MM.1S (cell line): ENCODE data around the gene IVD.

Source experiments
- CTCF ChIP-seq: fragments of 300-600 bp; sonication (generic); IDR thresholded peaks from 2 replicates; pipeline ENCODE4 v1.5.1; 2016; ENCODE audit warnings: antibody characterized with exemption, low read length, mixed read lengths
- EZH2 ChIP-seq: fragments of 300-600 bp; sonication (generic); optimal IDR thresholded peaks from 2 replicates; pipeline ENCODE3; 2017; ENCODE audit warnings: low read depth, mild to moderate bottlenecking, antibody characterized with exemption, low read length, mixed read lengths

DNA sequence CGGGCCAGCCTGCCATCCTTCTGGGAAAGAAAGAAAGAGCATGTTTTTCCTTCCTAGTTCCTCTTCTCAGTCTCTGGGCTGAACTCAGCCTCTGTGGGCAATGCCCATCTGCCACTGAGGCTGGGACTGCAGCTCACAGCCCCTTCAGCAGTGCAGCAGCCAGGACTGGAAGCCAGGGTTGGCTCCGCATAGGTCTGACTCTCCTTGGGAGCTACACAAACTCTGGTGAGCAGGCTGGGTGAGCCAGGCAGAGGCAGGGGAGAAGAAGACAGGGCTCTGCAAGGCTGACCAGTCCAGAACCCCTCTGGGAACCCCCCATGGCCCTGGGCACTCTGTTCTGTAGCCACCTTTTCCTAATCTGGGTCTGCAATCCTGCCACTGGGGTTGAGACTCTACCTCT is 44.0 kb upstream of the IVD start:
- TF ChIP-seq CTCF (no peak), EZH2 (no peak)
